ENCODE data around the gene C15orf61.

Gene C15orf61

DNA sequence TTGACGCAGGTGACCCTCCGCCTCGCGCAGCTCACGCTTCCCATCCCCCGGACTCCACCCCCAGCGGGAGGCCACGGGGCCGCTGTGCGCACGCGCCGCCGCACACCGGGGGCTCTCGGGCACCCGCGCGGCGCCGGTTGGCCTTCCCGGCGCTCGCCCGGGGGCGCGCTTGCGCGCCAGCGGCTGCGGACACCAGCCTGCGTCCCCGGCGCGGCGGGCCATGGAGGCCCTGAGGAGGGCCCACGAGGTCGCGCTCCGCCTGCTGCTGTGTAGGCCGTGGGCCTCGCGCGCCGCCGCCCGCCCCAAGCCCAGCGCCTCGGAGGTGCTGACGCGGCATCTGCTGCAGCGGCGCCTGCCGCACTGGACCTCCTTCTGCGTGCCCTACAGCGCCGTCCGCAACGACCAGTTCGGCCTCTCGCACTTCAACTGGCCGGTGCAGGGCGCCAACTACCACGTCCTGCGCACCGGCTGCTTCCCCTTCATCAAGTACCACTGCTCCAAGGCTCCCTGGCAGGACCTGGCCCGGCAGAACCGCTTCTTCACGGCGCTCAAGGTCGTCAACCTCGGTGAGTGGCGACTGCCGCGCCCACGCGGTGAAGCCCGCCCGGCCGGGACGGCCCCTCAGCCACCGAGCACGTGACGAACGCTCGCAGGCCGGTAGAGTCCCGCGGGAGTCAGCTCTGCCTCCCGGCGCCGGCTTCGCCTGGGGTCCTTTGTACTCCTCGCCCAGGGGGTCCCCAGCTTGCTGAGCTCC, at the start of gene C15orf61:
Gene C15orf61 (plus strand): TSS at position 103 of the 754 bp plus-strand sequence. CDS start 118 bp downstream, at position 221.
- POLR2A ChIA-PET: interaction anchor here (0.7 kb wide), 1 partner anchor 21 kb away, joined by 4 read pairs; the partner anchor contains the start of gene MAP2K5
- CTCF ChIA-PET: interaction anchor here (0.9 to 1.6 kb wide), 6 partner anchors 9 to 314 kb away, joined by 3 to 5 read pairs (median 4); no protein-coding TSS in a partner anchor
- DNase-seq (ENCODE audit: extremely low spot score): peak; percentile 95

GRCh38 chr15:67472957-67473356, 48.0 kb upstream of the C15orf61 start:
- CTCF ChIA-PET: no interaction called here
- POLR2A ChIA-PET: no interaction called here
- no peak for DNase-seq (ENCODE audit: extremely low spot score)
- TF ChIP-seq CTCF (IDR thresholded peaks at IDR 0.05; ENCODE audit: control extremely low read depth, extremely low read depth, low read depth, missing control alignments): no peak

More for the DNA sequence above, at the start of gene C15orf61:
- peak; percentile 19 for TF ChIP-seq CTCF (IDR thresholded peaks at IDR 0.05; ENCODE audit: control extremely low read depth, extremely low read depth, low read depth, missing control alignments)

GRCh38 chr15:67474405-67475110, 46.4 kb upstream of the C15orf61 start:
- DNase-seq (ENCODE audit: extremely low spot score): no peak
- CTCF ChIA-PET: interaction anchor here (2.1 kb wide), 1 partner anchor 17 kb away, joined by 9 read pairs; no protein-coding TSS in a partner anchor
- no peak for TF ChIP-seq CTCF (IDR thresholded peaks at IDR 0.05; ENCODE audit: control extremely low read depth, extremely low read depth, low read depth, missing control alignments)
- POLR2A ChIA-PET: no interaction called here

GRCh38 chr15:67479781-67480505, 41.0 kb upstream of the C15orf61 start:
- no peak for TF ChIP-seq CTCF (IDR thresholded peaks at IDR 0.05; ENCODE audit: control extremely low read depth, extremely low read depth, low read depth, missing control alignments)
- DNase-seq (ENCODE audit: extremely low spot score): no peak
- POLR2A ChIA-PET: no interaction called here
- CTCF ChIA-PET: interaction anchor here (1.5 to 1.8 kb wide), 2 partner anchors 23 to 47 kb away, joined by 3 to 5 read pairs; no protein-coding TSS in a partner anchor

GRCh38 chr15:67480741-67481140, 40.2 kb upstream of the C15orf61 start:
- ChIA-PET POLR2A (no interaction called here), CTCF (interaction anchor here (1.5 to 1.8 kb wide), 2 partner anchors 24 to 48 kb away, joined by 3 to 5 read pairs; no protein-coding TSS in a partner anchor)
- DNase-seq (ENCODE audit: extremely low spot score): no peak
- TF ChIP-seq CTCF (IDR thresholded peaks at IDR 0.05; ENCODE audit: control extremely low read depth, extremely low read depth, low read depth, missing control alignments): no peak

GRCh38 chr15:67481680-67482079, 39.3 kb upstream of the C15orf61 start:
- ChIA-PET POLR2A (no interaction called here), CTCF (interaction anchor here (1.8 kb wide), 1 partner anchor 25 kb away, joined by 5 read pairs; no protein-coding TSS in a partner anchor)
- no peak for TF ChIP-seq CTCF (IDR thresholded peaks at IDR 0.05; ENCODE audit: control extremely low read depth, extremely low read depth, low read depth, missing control alignments)
- no peak for DNase-seq (ENCODE audit: extremely low spot score)
